Right lobe of liver (tissue), 4 donors: ENCODE data around the gene IQSEC1.

ENCODE experiments used
- POLR2A ChIP-seq: fragments of 450-650 bp; IDR thresholded peaks from one replicate; pipeline ENCODE4 v1.6.1; 2017; ENCODE audit warnings: antibody characterized with exemption, mild to moderate bottlenecking
- TF ChIP-seq, protein P1 (sequence below), 4 donors: fragments of 200-600 bp in 3 of 4; fragments of 450-650 bp in 1 of 4; IDR thresholded peaks; one replicate each; pipeline versions ENCODE4 v1.5.1 to v1.8.0; 2016 to 2022; ENCODE audit warnings: antibody characterized with exemption in 4 of 4, mild to moderate bottlenecking in 2 of 4
- donor health status: DM: no; HTN: no; CAD: no.
- donor health status: DM: no; HTN: no; CAD: no.
- donor health status: DM: no; HTN: yes; CAD: no.

DNA sequence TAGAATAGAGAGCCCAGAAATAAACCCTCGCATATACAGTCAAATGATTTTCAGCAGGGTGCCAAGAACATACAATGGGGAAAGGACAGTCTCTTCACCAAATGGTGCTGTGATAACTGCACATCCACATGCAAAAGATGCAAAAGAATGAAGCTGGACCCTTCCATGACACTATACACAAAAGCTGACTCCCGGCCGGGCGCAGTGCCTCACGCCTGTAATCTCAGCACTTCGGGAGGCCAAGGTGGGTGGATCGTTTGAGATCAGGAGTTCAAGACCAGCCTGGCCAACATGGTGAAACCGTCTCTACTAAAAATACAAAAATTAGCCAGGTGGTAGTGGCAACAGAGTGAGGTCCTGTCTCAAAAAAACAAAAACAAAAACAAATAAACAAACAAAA is 43.2 kb upstream of the IQSEC1 start:
- TF ChIP-seq, protein P1, sequence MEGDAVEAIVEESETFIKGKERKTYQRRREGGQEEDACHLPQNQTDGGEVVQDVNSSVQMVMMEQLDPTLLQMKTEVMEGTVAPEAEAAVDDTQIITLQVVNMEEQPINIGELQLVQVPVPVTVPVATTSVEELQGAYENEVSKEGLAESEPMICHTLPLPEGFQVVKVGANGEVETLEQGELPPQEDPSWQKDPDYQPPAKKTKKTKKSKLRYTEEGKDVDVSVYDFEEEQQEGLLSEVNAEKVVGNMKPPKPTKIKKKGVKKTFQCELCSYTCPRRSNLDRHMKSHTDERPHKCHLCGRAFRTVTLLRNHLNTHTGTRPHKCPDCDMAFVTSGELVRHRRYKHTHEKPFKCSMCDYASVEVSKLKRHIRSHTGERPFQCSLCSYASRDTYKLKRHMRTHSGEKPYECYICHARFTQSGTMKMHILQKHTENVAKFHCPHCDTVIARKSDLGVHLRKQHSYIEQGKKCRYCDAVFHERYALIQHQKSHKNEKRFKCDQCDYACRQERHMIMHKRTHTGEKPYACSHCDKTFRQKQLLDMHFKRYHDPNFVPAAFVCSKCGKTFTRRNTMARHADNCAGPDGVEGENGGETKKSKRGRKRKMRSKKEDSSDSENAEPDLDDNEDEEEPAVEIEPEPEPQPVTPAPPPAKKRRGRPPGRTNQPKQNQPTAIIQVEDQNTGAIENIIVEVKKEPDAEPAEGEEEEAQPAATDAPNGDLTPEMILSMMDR (IDR thresholded peaks at IDR 0.05): no peak
- no peak for TF ChIP-seq POLR2A
